Karpas-422 (cell line): Measurements from ENCODE around the gene RPL13. TPM values are rescaled to one million over a fixed set of nuclear protein-coding genes. Genes with fewer than 3 reads are reported as not detected.

Experiments used
- DNase-seq: peaks from one replicate; pipeline ENCODE4 v3.0.0-alpha.2; 2015
- H2AFZ ChIP-seq: fragments of 200-600 bp; sonication (generic); 2 replicates; pipeline ENCODE4 v1.6.1; 2014; ENCODE audit warnings: antibody characterized with exemption, low read length, mixed read lengths
- H3K27ac ChIP-seq: fragments of 200-600 bp; sonication (generic); 2 replicates; pipeline ENCODE4 v1.5.1; 2014; ENCODE audit warnings: mild to moderate bottlenecking, low read length, moderate library complexity
- H3K27me3 ChIP-seq: fragments of 200-600 bp; sonication (generic); 2 replicates; pipeline ENCODE4 v1.6.1; 2014; ENCODE audit warnings: low read length, mixed read lengths
- H3K36me3 ChIP-seq: fragments of 200-600 bp; sonication (generic); 2 replicates; pipeline ENCODE4 v1.6.1; 2014; ENCODE audit warnings: low read length, mixed read lengths; ENCODE audit not compliant: insufficient read depth
- H3K4me1 ChIP-seq: fragments of 200-600 bp; sonication (generic); 2 replicates; pipeline ENCODE4 v1.6.1; 2014; ENCODE audit warnings: mild to moderate bottlenecking, low read length, mixed read lengths
- H3K4me2 ChIP-seq: fragments of 200-600 bp; sonication (generic); 2 replicates; pipeline ENCODE4 v1.6.1; 2014; ENCODE audit warnings: low read length, low read depth, mild to moderate bottlenecking; ENCODE audit not compliant: poor library complexity, severe bottlenecking
- H3K4me3 ChIP-seq: fragments of 200-600 bp; sonication (generic); 2 replicates; pipeline ENCODE4 v1.5.1; 2014; ENCODE audit warnings: mild to moderate bottlenecking, antibody characterized with exemption, low read length, mixed read lengths
- H3K79me2 ChIP-seq: fragments of 200-600 bp; sonication (generic); 2 replicates; pipeline ENCODE4 v1.6.1; 2014; ENCODE audit warnings: mild to moderate bottlenecking, low read length, mixed read lengths
- H3K9ac ChIP-seq: fragments of 200-600 bp; sonication (generic); 2 replicates; pipeline ENCODE4 v1.6.0; 2014; ENCODE audit warnings: low read length
- H3K9me2 ChIP-seq: fragments of 200-600 bp; sonication (generic), shearing (Covaris generic); replicated peaks from 2 replicates; pipeline ENCODE4 v1.6.0; 2014; ENCODE audit warnings: mild to moderate bottlenecking, low read length, moderate library complexity; ENCODE audit not compliant: insufficient read depth
- H3K9me3 ChIP-seq: fragments of 300-700, 200-600 bp; sonication (generic); 2 replicates; pipeline ENCODE4 v1.6.1; 2014; ENCODE audit warnings: low read length, mixed read lengths
- H4K20me1 ChIP-seq: fragments of 200-600 bp; sonication (generic); 2 replicates; pipeline ENCODE4 v1.6.1; 2014; ENCODE audit warnings: mild to moderate bottlenecking, antibody characterized with exemption, low read length, low read depth; ENCODE audit not compliant: insufficient read depth
- total RNA-seq: library from RNA; depleted of rRNA; stranded (reverse); fragments of >200 nt; shearing (Covaris generic); gene quantifications from 2 replicates; pipeline ENCODE4 v1.2.3, GENCODE V29; 2014; ENCODE audit warnings: low replicate concordance; rRNA removed

Gene RPL13
- total RNA-seq: 6,565 and 10,922 TPM in 2 replicates

- Histone ChIP-seq H3K36me3 (peaks cover 35% of the 10 kb centered on the region), H3K9ac (peak within 1 kb of the TSS; percentile 97), H3K79me2 (peaks cover 17% of the 10 kb centered on the region), H3K9me3 (no peaks in the 10 kb centered on the region), H3K4me2 (peak within 1 kb of the TSS; percentile 97), H4K20me1 (peaks cover 36% of the 10 kb centered on the region), H2AFZ (no peak within 1 kb of the TSS), H3K4me1 (peaks cover 49% of the 10 kb centered on the region), H3K4me3 (peak within 1 kb of the TSS; percentile 92), H3K9me2 (no peaks in the 10 kb centered on the region), H3K27ac (peak within 1 kb of the TSS; percentile 86), H3K27me3 (no peaks in the 10 kb centered on the region)
- peak; percentile 98 for DNase-seq
Observed at GRCh38 chr16:89560378-89561141, at the start of gene RPL13. RPL13 (plus strand) TSS chr16:89560682; CDS start chr16:89560960, 278 bp downstream.

GRCh38 chr16:89511374-89511773 lies 49.1 kb upstream of the RPL13 start:
- Histone ChIP-seq H3K27me3 (no peaks in the 10 kb centered on the region), H3K4me1 (peaks cover 24% of the 10 kb centered on the region), H4K20me1 (0 out of 2 replicates have a peak, but pooled peaks cover 3% of the 10 kb centered on the region), H3K9me3 (no peaks in the 10 kb centered on the region), H3K36me3 (peaks cover 25% of the 10 kb centered on the region), H3K79me2 (peaks cover 25% of the 10 kb centered on the region), H2AFZ (no peak overlapping the region), H3K4me2 (no peak overlapping the region), H3K4me3 (no peak overlapping the region), H3K9me2 (no peaks in the 10 kb centered on the region), H3K9ac (no peak overlapping the region), H3K27ac (no peak overlapping the region)
- DNase-seq: no peak

DNA sequence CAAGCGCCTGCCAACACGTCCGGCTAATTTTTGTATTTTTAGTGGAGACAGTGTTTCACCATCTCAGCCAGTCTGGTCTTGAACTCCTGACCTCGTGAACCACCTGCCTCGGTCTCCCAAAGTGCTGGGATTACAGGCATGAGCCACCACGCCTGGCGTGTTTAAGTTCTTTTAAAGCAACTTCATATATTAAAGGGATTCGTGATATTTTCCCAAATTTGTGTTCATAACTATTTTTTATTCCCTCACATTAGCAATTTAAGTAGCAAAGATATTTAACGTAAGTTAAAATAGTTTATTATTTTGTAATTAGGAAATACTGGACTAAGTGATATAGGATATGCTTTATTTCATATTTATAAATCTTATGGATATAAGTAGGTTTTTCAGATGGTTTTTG lies 48.0 kb upstream of the RPL13 start:
- DNase-seq: no peak
- H3K4me1 ChIP-seq: peaks cover 16% of the 10 kb centered on the region
- no peak overlapping the region for H3K9ac ChIP-seq
- H3K27me3 ChIP-seq: no peaks in the 10 kb centered on the region
- peaks cover 25% of the 10 kb centered on the region for H3K79me2 ChIP-seq
- no peaks in the 10 kb centered on the region for H3K9me2 ChIP-seq
- no peak overlapping the region for H3K27ac ChIP-seq
- 0 out of 2 replicates have a peak, but pooled peaks cover 3% of the 10 kb centered on the region for H4K20me1 ChIP-seq
- H3K4me2 ChIP-seq: no peak overlapping the region
- no peaks in the 10 kb centered on the region for H3K9me3 ChIP-seq
- no peak overlapping the region for H3K4me3 ChIP-seq
- H3K36me3 ChIP-seq: peaks cover 25% of the 10 kb centered on the region
- H2AFZ ChIP-seq: no peak overlapping the region

- no peaks in the 10 kb centered on the region; the same call in none of the 2 replicates for H4K20me1 ChIP-seq
- H3K9ac ChIP-seq: no peak overlapping the region
- DNase-seq: no peak
- no peaks in the 10 kb centered on the region for H3K9me3 ChIP-seq
- H3K4me3 ChIP-seq: no peak overlapping the region
- H3K27ac ChIP-seq: no peak overlapping the region
- H2AFZ ChIP-seq: no peak overlapping the region
- no peaks in the 10 kb centered on the region for H3K27me3 ChIP-seq
- H3K4me1 ChIP-seq: no peaks in the 10 kb centered on the region
- H3K79me2 ChIP-seq: 0 out of 2 replicates have a peak, but pooled peaks cover 6% of the 10 kb centered on the region
- H3K36me3 ChIP-seq: peaks cover 19% of the 10 kb centered on the region
- no peak overlapping the region for H3K4me2 ChIP-seq
- no peaks in the 10 kb centered on the region for H3K9me2 ChIP-seq
Observed at GRCh38 chr16:89517128-89517527, 43.4 kb upstream of the RPL13 start.

DNA sequence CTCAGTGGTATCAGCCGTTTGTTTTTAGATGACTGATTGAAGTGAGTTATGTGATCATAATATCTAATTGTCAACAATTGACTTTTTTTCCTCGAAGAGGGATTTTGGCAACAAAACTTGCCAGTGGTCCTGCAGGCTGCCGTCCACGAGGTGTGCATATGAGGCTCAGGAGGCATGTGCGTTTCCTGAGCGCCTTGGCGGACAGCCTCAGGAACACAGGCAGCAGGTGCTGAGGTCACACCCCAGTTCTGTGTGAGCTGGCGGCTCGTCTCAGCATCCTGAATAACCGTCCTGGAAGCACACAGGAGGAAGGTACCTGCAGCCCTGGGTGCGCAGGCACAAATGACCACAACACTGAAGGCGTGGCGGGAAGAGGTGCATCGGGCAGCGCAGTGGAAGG lies 40.6 kb upstream of the RPL13 start:
- H3K4me3 ChIP-seq: no peak overlapping the region
- H3K9me3 ChIP-seq: no peaks in the 10 kb centered on the region
- H4K20me1 ChIP-seq: no peaks in the 10 kb centered on the region; the same call in none of the 2 replicates
- H3K27me3 ChIP-seq: no peaks in the 10 kb centered on the region
- H3K79me2 ChIP-seq: 0 out of 2 replicates have a peak, but pooled peaks cover 4% of the 10 kb centered on the region
- DNase-seq: no peak
- peaks cover 9% of the 10 kb centered on the region for H3K36me3 ChIP-seq
- no peak overlapping the region for H2AFZ ChIP-seq
- H3K9me2 ChIP-seq: no peaks in the 10 kb centered on the region
- H3K27ac ChIP-seq: no peak overlapping the region
- no peaks in the 10 kb centered on the region for H3K4me1 ChIP-seq
- H3K4me2 ChIP-seq: no peak overlapping the region
- H3K9ac ChIP-seq: no peak overlapping the region

DNA sequence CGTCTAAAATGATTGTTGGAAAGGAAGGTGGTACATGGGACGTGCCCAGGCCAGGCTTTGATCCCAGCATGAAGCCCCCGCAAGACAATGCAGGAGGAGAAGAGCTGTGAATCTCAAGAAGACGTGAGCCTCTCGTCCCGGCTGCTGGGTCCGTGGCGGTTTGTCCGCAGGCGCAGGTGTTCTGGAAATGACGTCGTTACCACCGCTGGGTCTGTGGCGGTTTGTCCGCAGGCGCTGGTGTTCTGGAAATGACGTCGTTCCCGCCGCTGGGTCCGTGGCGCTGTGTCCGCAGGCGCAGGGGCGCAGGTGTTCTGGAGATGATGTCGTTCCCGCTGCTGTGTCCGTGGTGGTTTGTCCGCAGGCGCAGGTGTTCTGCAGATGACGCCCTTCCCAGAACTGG lies 38.2 kb upstream of the RPL13 start:
- no peak overlapping the region for H3K27ac ChIP-seq

DNA sequence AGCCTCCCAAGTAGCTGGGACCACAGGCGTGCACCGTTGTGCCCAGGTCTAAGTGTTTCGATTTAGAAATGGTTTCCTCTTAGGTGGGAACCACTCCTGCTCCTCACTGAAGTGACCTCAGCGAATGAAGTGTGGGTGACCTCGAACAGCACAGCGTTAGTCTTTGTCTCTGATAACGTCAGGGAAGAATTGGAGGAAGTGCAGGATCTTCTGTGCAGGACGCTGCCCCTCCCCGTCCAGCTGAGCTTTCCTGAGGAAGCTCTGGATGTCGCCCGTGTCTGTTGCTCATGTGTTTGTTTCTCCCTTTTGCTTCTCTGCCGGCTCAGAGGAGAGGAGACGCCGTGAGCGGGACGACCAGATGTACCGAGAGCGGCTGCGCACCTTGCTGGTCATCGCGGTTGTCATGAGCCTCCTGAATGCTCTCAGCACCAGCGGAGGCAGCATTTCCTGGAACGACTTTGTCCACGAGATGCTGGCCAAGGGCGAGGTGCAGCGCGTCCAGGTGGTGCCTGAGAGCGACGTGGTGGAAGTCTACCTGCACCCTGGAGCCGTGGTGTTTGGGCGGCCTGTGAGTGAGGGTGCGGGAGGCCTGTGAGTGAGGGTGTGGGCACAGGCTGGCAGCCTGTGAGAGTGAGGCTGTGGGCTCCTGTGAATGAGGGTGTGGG lies 36.7 kb upstream of the RPL13 start:
- 0 out of 2 replicates have a peak, but pooled peaks cover 4% of the 10 kb centered on the region for H3K79me2 ChIP-seq
- H3K36me3 ChIP-seq: peaks cover 13% of the 10 kb centered on the region
- H4K20me1 ChIP-seq: no peaks in the 10 kb centered on the region; the same call in none of the 2 replicates

More for the DNA sequence above, 38.2 kb upstream of the RPL13 start:
- Histone ChIP-seq H2AFZ (no peak overlapping the region), H3K9me2 (no peaks in the 10 kb centered on the region), H3K9ac (no peak overlapping the region), H3K36me3 (peaks cover 17% of the 10 kb centered on the region), H3K4me2 (no peak overlapping the region), H3K79me2 (0 out of 2 replicates have a peak, but pooled peaks cover 4% of the 10 kb centered on the region), H3K4me3 (no peak overlapping the region), H4K20me1 (no peaks in the 10 kb centered on the region; the same call in none of the 2 replicates), H3K27me3 (no peaks in the 10 kb centered on the region), H3K9me3 (no peaks in the 10 kb centered on the region), H3K4me1 (no peaks in the 10 kb centered on the region)
- DNase-seq: no peak

More for the DNA sequence above, 36.7 kb upstream of the RPL13 start:
- Histone ChIP-seq H3K9me3 (no peaks in the 10 kb centered on the region), H3K4me3 (no peak overlapping the region), H3K4me2 (no peak overlapping the region), H3K27me3 (no peaks in the 10 kb centered on the region), H2AFZ (no peak overlapping the region), H3K9ac (no peak overlapping the region), H3K4me1 (no peaks in the 10 kb centered on the region), H3K27ac (no peak overlapping the region), H3K9me2 (no peaks in the 10 kb centered on the region)
- DNase-seq: no peak
